ENCODE results near the gene MTMR12. TPM values are rescaled to one million over a fixed set of nuclear protein-coding genes. Genes with fewer than 3 reads are reported as not detected.

MTMR12 gene
- polyA plus RNA-seq, 1 donor (not counting 4 experiments of a cell fraction or from before 2014, with no cell fraction given), result 17.1 TPM

- no peak overlapping the region for H3K4me2 ChIP-seq (ENCODE audit: control insufficient read depth, extremely low read depth, insufficient read depth, low read depth, low read length)
- no peak overlapping the region for H3K4me3 ChIP-seq (ENCODE audit: control insufficient read depth in 2 of 3, extremely low read depth in 1 of 3, insufficient read depth in 2 of 3, low read depth in 1 of 3, low read length in 3 of 3)
- H3K9me3 ChIP-seq (ENCODE audit: control insufficient read depth, low read depth, low read length), result no peaks in the 10 kb centered on the region
- no peak overlapping the region for H2AFZ ChIP-seq (ENCODE audit: control insufficient read depth, low read length)
- H3K9ac ChIP-seq (ENCODE audit: control insufficient read depth, extremely low read depth, insufficient read depth, low read length), result no peak overlapping the region
- no peaks in the 10 kb centered on the region for H3K4me1 ChIP-seq (ENCODE audit: control insufficient read depth, extremely low read depth, insufficient read depth, low read length)
- no peaks in the 10 kb centered on the region for H3K9me1 ChIP-seq (ENCODE audit: control insufficient read depth, extremely low read depth, insufficient read depth, low read length)
- no peak for TF ChIP-seq EZH2 (IDR thresholded peaks at IDR 0.05; ENCODE audit: low read length)
- no peak for TF ChIP-seq CTCF (optimal IDR thresholded peaks at IDR 0.05 in 1 of 3, IDR thresholded peaks at IDR 0.05 in 1 of 3, conservative IDR thresholded peaks at IDR 0.05 in 1 of 3; ENCODE audit: extremely low read depth in 1 of 3, insufficient read depth in 2 of 3, low read length in 3 of 3)
- no peaks in the 10 kb centered on the region for H3K27me3 ChIP-seq (ENCODE audit: control insufficient read depth, extremely low read depth, insufficient read depth, low read length)
- DNase-seq (ENCODE audit: low read depth, low spot score) (no peak), FAIRE-seq (no peak)
- peaks cover 4 to 6% of the 10 kb centered on the region in 2 experiments for H3K36me3 ChIP-seq (ENCODE audit: control insufficient read depth in 2 of 2, extremely low read depth in 1 of 2, insufficient read depth in 2 of 2, low read length in 2 of 2)
- H3K79me2 ChIP-seq (ENCODE audit: control insufficient read depth, insufficient read depth, low read length), result no peaks in the 10 kb centered on the region
- H4K20me1 ChIP-seq (ENCODE audit: control insufficient read depth, extremely low read depth, insufficient read depth, low read length), result no peaks in the 10 kb centered on the region
- H3K27ac ChIP-seq (ENCODE audit: control insufficient read depth, insufficient read depth, low read length), result no peak overlapping the region
- dilution Hi-C loops (cut with MboI; ENCODE audit: extremely low pct_ligation_motif_present, low sequenced_read_pairs), result no loop called here
These were observed 83.9 kb downstream of the MTMR12 start for GRCh38 chr5:32228816-32229215.

- no peak overlapping the region for H2AFZ ChIP-seq (ENCODE audit: control insufficient read depth, low read length)
- peaks cover 0 to 5% of the 10 kb centered on the region in 2 experiments for H3K36me3 ChIP-seq (ENCODE audit: control insufficient read depth in 2 of 2, extremely low read depth in 1 of 2, insufficient read depth in 2 of 2, low read length in 2 of 2)
- no peaks in the 10 kb centered on the region for H4K20me1 ChIP-seq (ENCODE audit: control insufficient read depth, extremely low read depth, insufficient read depth, low read length)
- FAIRE-seq (no peak), DNase-seq (ENCODE audit: low read depth, low spot score) (no peak)
- no peak overlapping the region for H3K27ac ChIP-seq (ENCODE audit: control insufficient read depth, insufficient read depth, low read length)
- no peak overlapping the region for H3K4me2 ChIP-seq (ENCODE audit: control insufficient read depth, extremely low read depth, insufficient read depth, low read depth, low read length)
- H3K4me1 ChIP-seq (ENCODE audit: control insufficient read depth, extremely low read depth, insufficient read depth, low read length), result no peaks in the 10 kb centered on the region
- H3K9ac ChIP-seq (ENCODE audit: control insufficient read depth, extremely low read depth, insufficient read depth, low read length), result no peak overlapping the region
- TF ChIP-seq EZH2 (IDR thresholded peaks at IDR 0.05; ENCODE audit: low read length) (no peak), CTCF (optimal IDR thresholded peaks at IDR 0.05 in 1 of 3, IDR thresholded peaks at IDR 0.05 in 1 of 3, conservative IDR thresholded peaks at IDR 0.05 in 1 of 3; ENCODE audit: extremely low read depth in 1 of 3, insufficient read depth in 2 of 3, low read length in 3 of 3) (no peak)
- H3K9me3 ChIP-seq (ENCODE audit: control insufficient read depth, low read depth, low read length), result no peaks in the 10 kb centered on the region
- no peaks in the 10 kb centered on the region for H3K27me3 ChIP-seq (ENCODE audit: control insufficient read depth, extremely low read depth, insufficient read depth, low read length)
- H3K4me3 ChIP-seq (ENCODE audit: control insufficient read depth in 2 of 3, extremely low read depth in 1 of 3, insufficient read depth in 2 of 3, low read depth in 1 of 3, low read length in 3 of 3), result no peak overlapping the region
- H3K9me1 ChIP-seq (ENCODE audit: control insufficient read depth, extremely low read depth, insufficient read depth, low read length), result no peaks in the 10 kb centered on the region
- dilution Hi-C loops (cut with MboI; ENCODE audit: extremely low pct_ligation_motif_present, low sequenced_read_pairs), result no loop called here
- H3K79me2 ChIP-seq (ENCODE audit: control insufficient read depth, insufficient read depth, low read length), result no peaks in the 10 kb centered on the region
These were observed 87.3 kb downstream of the MTMR12 start for GRCh38 chr5:32225445-32225844.
